H9 (cell line): ENCODE results near the gene PROCA1. TPM values are rescaled to one million over a fixed set of nuclear protein-coding genes. Genes with fewer than 3 reads are reported as not detected.

Source experiments
- DNase-seq: peaks from one replicate; pipeline ENCODE4 v3.0.0-alpha.2; 2017
- H2AFZ ChIP-seq: one replicate; pipeline ENCODE4 v1.6.1; 2013; ENCODE audit warnings: mild to moderate bottlenecking, low read length, control low read depth, moderate library complexity
- H2AK5ac ChIP-seq: 2 replicates; pipeline ENCODE4 v1.6.1; 2013; ENCODE audit warnings: low read length, control low read depth, mixed read lengths; ENCODE audit not compliant: insufficient read length
- H2BK120ac ChIP-seq: one replicate; pipeline ENCODE4 v1.6.1; 2013; ENCODE audit warnings: low read depth, mild to moderate bottlenecking, low read length, control low read depth, inconsistent platforms; ENCODE audit not compliant: poor library complexity, severe bottlenecking
- H2BK12ac ChIP-seq: 2 replicates; pipeline ENCODE4 v1.6.1; 2013; ENCODE audit warnings: low read length, control low read depth, mixed read lengths, low read depth; ENCODE audit not compliant: insufficient read length
- H2BK15ac ChIP-seq: 2 replicates; pipeline ENCODE4 v1.6.1; 2013; ENCODE audit warnings: low read depth, low read length, control low read depth
- H2BK20ac ChIP-seq: one replicate; pipeline ENCODE4 v1.6.1; 2013; ENCODE audit warnings: low read depth, mild to moderate bottlenecking, low read length, control low read depth, inconsistent platforms; ENCODE audit not compliant: poor library complexity, severe bottlenecking
- H2BK5ac ChIP-seq: 2 replicates; pipeline ENCODE4 v1.6.1; 2013; ENCODE audit warnings: low read length, control low read depth, mixed read lengths; ENCODE audit not compliant: insufficient read length
- H3K14ac ChIP-seq: 2 replicates; pipeline ENCODE4 v1.6.1; 2013; ENCODE audit warnings: low read length, control low read depth; ENCODE audit not compliant: insufficient read depth
- H3K18ac ChIP-seq: 2 replicates; pipeline ENCODE4 v1.6.1; 2013; ENCODE audit warnings: low read depth, mild to moderate bottlenecking, mixed read lengths, low read length, control low read depth; ENCODE audit not compliant: insufficient read length
- H3K23ac ChIP-seq: 2 replicates; pipeline ENCODE4 v1.6.1; 2013; ENCODE audit warnings: low read length, control low read depth, mixed read lengths, low read depth; ENCODE audit not compliant: insufficient read length
- H3K23me2 ChIP-seq: 2 replicates; pipeline ENCODE4 v1.6.1; 2013; ENCODE audit warnings: low read depth, mild to moderate bottlenecking, mixed read lengths, low read length, control low read depth; ENCODE audit not compliant: insufficient read length, poor library complexity, severe bottlenecking
- H3K27ac ChIP-seq: 2 replicates; pipeline ENCODE4 v1.5.1; 2013; ENCODE audit warnings: low read length, control low read depth, mixed read lengths, low read depth; ENCODE audit not compliant: insufficient read length
- H3K27me3 ChIP-seq: 2 replicates; pipeline ENCODE4 v1.6.1; 2013; ENCODE audit warnings: low read length, control low read depth, inconsistent platforms; ENCODE audit not compliant: insufficient read depth
- H3K4ac ChIP-seq: 2 replicates; pipeline ENCODE4 v1.6.1; 2013; ENCODE audit warnings: low read depth, mild to moderate bottlenecking, control low read depth, inconsistent platforms, low read length, moderate library complexity
- H3K4me1 ChIP-seq: 2 replicates; pipeline ENCODE4 v1.6.1; 2013; ENCODE audit warnings: low read length, control low read depth, inconsistent platforms; ENCODE audit not compliant: insufficient read depth
- H3K4me2 ChIP-seq: 2 replicates; pipeline ENCODE4 v1.6.1; 2013; ENCODE audit warnings: low read length, control low read depth, mixed read lengths; ENCODE audit not compliant: insufficient read length, insufficient read depth
- H3K56ac ChIP-seq: 2 replicates; pipeline ENCODE4 v1.6.1; 2013; ENCODE audit warnings: low read depth, mild to moderate bottlenecking, mixed read lengths, low read length, control low read depth; ENCODE audit not compliant: insufficient read length
- H3K79me1 ChIP-seq: 2 replicates; pipeline ENCODE4 v1.6.1; 2013; ENCODE audit warnings: low read depth, mild to moderate bottlenecking, moderate library complexity, low read length, control low read depth, inconsistent platforms; ENCODE audit not compliant: insufficient read depth, poor library complexity, severe bottlenecking
- H3K79me2 ChIP-seq: 2 replicates; pipeline ENCODE4 v1.6.1; 2013; ENCODE audit warnings: low read length, control low read depth, inconsistent platforms; ENCODE audit not compliant: insufficient read depth
- H3K9ac ChIP-seq: 2 replicates; pipeline ENCODE4 v1.6.1; 2013; ENCODE audit warnings: low read length, control low read depth, mixed read lengths; ENCODE audit not compliant: insufficient read length; ENCODE audit errors: extremely low read depth
- H3K9me3 ChIP-seq: one replicate; pipeline ENCODE4 v1.6.1; 2013; ENCODE audit warnings: low read depth, low read length, inconsistent platforms; ENCODE audit not compliant: control insufficient read depth
- H3T11ph ChIP-seq: one replicate; pipeline ENCODE4 v1.6.1; 2013; ENCODE audit warnings: mild to moderate bottlenecking, low read length, control low read depth, inconsistent platforms
- H4K20me1 ChIP-seq: one replicate; pipeline ENCODE4 v1.6.1; 2013; ENCODE audit not compliant: control insufficient read depth, insufficient read length, insufficient read depth
- H4K5ac ChIP-seq: 2 replicates; pipeline ENCODE4 v1.6.1; 2013; ENCODE audit warnings: low read depth, mild to moderate bottlenecking, mixed read lengths, low read length, control low read depth; ENCODE audit not compliant: insufficient read length
- H4K8ac ChIP-seq: replicated peaks from 2 replicates; pipeline ENCODE4 v1.6.1; 2013; ENCODE audit warnings: low read length, control low read depth, mixed read lengths, low read depth; ENCODE audit not compliant: insufficient read length
- H4K91ac ChIP-seq: 2 replicates; pipeline ENCODE4 v1.6.1; 2013; ENCODE audit warnings: low read depth, mild to moderate bottlenecking, moderate library complexity, mixed read lengths, low read length, control low read depth; ENCODE audit not compliant: insufficient read length
- H3K27ac Mint-ChIP-seq, 3 experiments: 2 replicates in 2 of 3; 3 replicates in 1 of 3; pipeline ENCODE4 v1.8.0; 2020 to 2021; ENCODE audit warnings: mixed read lengths in 3 of 3, mild to moderate bottlenecking in 1 of 3, moderate library complexity in 1 of 3
- H3K27me3 Mint-ChIP-seq: 2 replicates; pipeline ENCODE4 v1.8.0; 2021; ENCODE audit warnings: low read depth, mild to moderate bottlenecking, moderate library complexity, mixed read lengths
- H3K36me3 Mint-ChIP-seq, 3 experiments: 2 replicates in 2 of 3; 3 replicates in 1 of 3; pipeline ENCODE4 v1.8.0; 2020 to 2021; ENCODE audit warnings: low read depth in 3 of 3, mixed read lengths in 3 of 3; ENCODE audit not compliant: insufficient read depth in 1 of 3
- H3K4me1 Mint-ChIP-seq, 2 experiments: 2 replicates each; pipeline ENCODE4 v1.8.0; 2020; ENCODE audit warnings: mixed read lengths in 2 of 2
- H3K4me3 Mint-ChIP-seq, 2 experiments: 2 replicates in 1 of 2; 3 replicates in 1 of 2; pipeline ENCODE4 v1.8.0; 2020 to 2021; ENCODE audit warnings: mild to moderate bottlenecking in 2 of 2, mixed read lengths in 2 of 2, moderate library complexity in 1 of 2
- H3K9me3 Mint-ChIP-seq, 2 experiments: 2 replicates in 1 of 2; 3 replicates in 1 of 2; pipeline ENCODE4 v1.8.0; 2020; ENCODE audit warnings: mild to moderate bottlenecking in 2 of 2, mixed read lengths in 2 of 2, moderate library complexity in 1 of 2
- WGBS: extraction: QIAGEN DNeasy Blood & Tissue Kit; methylation state at CpG from one replicate; pipeline ENCODE4 v1.1.7; 2013; ENCODE audit warnings: missing lambda C conversion rate, low lambda C conversion rate, mixed read lengths; ENCODE audit not compliant: insufficient read length; ENCODE audit errors: extremely low coverage; 5-methylcytosine and 5-hydroxymethylcytosine counted together
- total RNA-seq: library from RNA; stranded (reverse); gene quantifications from 2 replicates; pipeline ENCODE4 v1.2.1, GENCODE V29; 2021
- TF ChIP-seq, protein P1 (sequence below): fragments of 200-600 bp; sonication (generic); conservative IDR thresholded peaks from 3 replicates; pipeline ENCODE4 v1.8.0; 2021; ENCODE audit warnings: antibody characterized with exemption, mild to moderate bottlenecking

The PROCA1 gene
- total RNA-seq, 1 experiment from 2014 or later: 15.0 TPM

- Histone ChIP-seq H2BK20ac (no peak overlapping the region), H3K79me1 (no peaks in the 10 kb centered on the region), H3K27ac (no peak overlapping the region), H3K9me3 (no peaks in the 10 kb centered on the region), H3K23me2 (no peaks in the 10 kb centered on the region), H3K56ac (no peak overlapping the region), H3K4me1 (no peaks in the 10 kb centered on the region), H3K23ac (no peak overlapping the region), H3K9ac (no peak overlapping the region), H2BK12ac (no peak overlapping the region), H2AFZ (no peak overlapping the region), H4K8ac (no peak overlapping the region), H3K14ac (no peak overlapping the region), H3K4me2 (no peak overlapping the region), H2AK5ac (no peak overlapping the region), H2BK5ac (no peak overlapping the region), H3K4ac (no peak overlapping the region), H2BK120ac (no peak overlapping the region), H4K20me1 (no peaks in the 10 kb centered on the region), H3K18ac (no peak overlapping the region), H3K27me3 (no peaks in the 10 kb centered on the region), H3T11ph (no peak overlapping the region), H4K91ac (no peak overlapping the region), H4K5ac (no peak overlapping the region), H2BK15ac (no peak overlapping the region), H3K79me2 (no peaks in the 10 kb centered on the region)
- H3K27me3 Mint-ChIP-seq: no peaks in the 10 kb centered on the region
- TF ChIP-seq, protein P1, sequence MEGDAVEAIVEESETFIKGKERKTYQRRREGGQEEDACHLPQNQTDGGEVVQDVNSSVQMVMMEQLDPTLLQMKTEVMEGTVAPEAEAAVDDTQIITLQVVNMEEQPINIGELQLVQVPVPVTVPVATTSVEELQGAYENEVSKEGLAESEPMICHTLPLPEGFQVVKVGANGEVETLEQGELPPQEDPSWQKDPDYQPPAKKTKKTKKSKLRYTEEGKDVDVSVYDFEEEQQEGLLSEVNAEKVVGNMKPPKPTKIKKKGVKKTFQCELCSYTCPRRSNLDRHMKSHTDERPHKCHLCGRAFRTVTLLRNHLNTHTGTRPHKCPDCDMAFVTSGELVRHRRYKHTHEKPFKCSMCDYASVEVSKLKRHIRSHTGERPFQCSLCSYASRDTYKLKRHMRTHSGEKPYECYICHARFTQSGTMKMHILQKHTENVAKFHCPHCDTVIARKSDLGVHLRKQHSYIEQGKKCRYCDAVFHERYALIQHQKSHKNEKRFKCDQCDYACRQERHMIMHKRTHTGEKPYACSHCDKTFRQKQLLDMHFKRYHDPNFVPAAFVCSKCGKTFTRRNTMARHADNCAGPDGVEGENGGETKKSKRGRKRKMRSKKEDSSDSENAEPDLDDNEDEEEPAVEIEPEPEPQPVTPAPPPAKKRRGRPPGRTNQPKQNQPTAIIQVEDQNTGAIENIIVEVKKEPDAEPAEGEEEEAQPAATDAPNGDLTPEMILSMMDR: no peak
- peak overlapping the region in 1 of 3 experiments; percentile 62; a peak in 1 of 7 replicates for H3K27ac Mint-ChIP-seq
- peaks cover 10% of the 10 kb centered on the region in 2 experiments for H3K4me1 Mint-ChIP-seq
- H3K4me3 Mint-ChIP-seq: no peak overlapping the region
- no CpG with 5 or more reads among the region's 6 CpGs for WGBS
- no peak for DNase-seq
- H3K9me3 Mint-ChIP-seq: no peaks in the 10 kb centered on the region
- peaks cover 50 to 98% (median 95%) of the 10 kb centered on the region in 3 experiments; a peak in 6 of 7 replicates for H3K36me3 Mint-ChIP-seq
Observed at GRCh38 chr17:28698253-28698941, 13.3 kb downstream of the PROCA1 start.
